Activated CD8-positive, alpha-beta T cell treated with anti-CD3 and anti-CD28 coated beads for 36 hours (primary cell): ENCODE results near the gene CH25H. TPM values are rescaled to one million over a fixed set of nuclear protein-coding genes. Genes with fewer than 3 reads are reported as not detected.

ENCODE experiments used
- ATAC-seq: fragments of 200-7000 bp; cut with Tn5 transposase; one replicate; pipeline ENCODE4 v1.10.0; 2021; ENCODE audit warnings: mild to moderate bottlenecking, moderate library complexity
- CTCF ChIA-PET: fragments of 350-600 bp; sonication (Branson Sonifier 250); formaldehyde crosslinking; loops from one replicate; lab custom pipeline; 2021; ENCODE audit warnings: antibody characterized with exemption; lab: Charles Lee
- POLR2A ChIA-PET: fragments of 350-600 bp; sonication (Branson Sonifier 250); formaldehyde crosslinking; loops from one replicate; lab custom pipeline; 2021; ENCODE audit warnings: antibody characterized with exemption; lab: Charles Lee
- DNase-seq: peaks from one replicate; pipeline ENCODE4 v3.0.0-alpha.2; 2020
- H3K27ac Mint-ChIP-seq: one replicate; pipeline ENCODE4 v1.8.0; 2021; ENCODE audit warnings: mild to moderate bottlenecking, mixed read lengths
- H3K27me3 Mint-ChIP-seq: one replicate; pipeline ENCODE4 v1.8.0; 2021; ENCODE audit warnings: mixed read lengths
- H3K36me3 Mint-ChIP-seq: one replicate; pipeline ENCODE4 v1.8.0; 2021; ENCODE audit warnings: low read depth, mixed read lengths
- H3K4me1 Mint-ChIP-seq: one replicate; pipeline ENCODE4 v1.8.0; 2021; ENCODE audit warnings: low read depth, mixed read lengths
- H3K4me3 Mint-ChIP-seq: one replicate; pipeline ENCODE4 v1.8.0; 2021; ENCODE audit warnings: mild to moderate bottlenecking, moderate library complexity, mixed read lengths
- H3K9me3 Mint-ChIP-seq: one replicate; pipeline ENCODE4 v1.8.0; 2021; ENCODE audit warnings: mixed read lengths
- intact Hi-C: fragments of 100-400 bp; cut with micrococcal nuclease; formaldehyde crosslinking; loops from one replicate; pipeline ENCODE4 v1.10.0; 2022
- total RNA-seq, 2 experiments: library from RNA; stranded (reverse); gene quantifications; one replicate each; pipeline ENCODE4 v1.2.3, GENCODE V29; 2021
- TF ChIP-seq, protein P1 (sequence below): fragments of 200-600 bp; IDR thresholded peaks from one replicate; pipeline ENCODE4 v1.8.0; 2022; ENCODE audit warnings: antibody characterized with exemption, mild to moderate bottlenecking

The CH25H gene
- total RNA-seq, 2 experiments from 2014 or later: not detected

DNA sequence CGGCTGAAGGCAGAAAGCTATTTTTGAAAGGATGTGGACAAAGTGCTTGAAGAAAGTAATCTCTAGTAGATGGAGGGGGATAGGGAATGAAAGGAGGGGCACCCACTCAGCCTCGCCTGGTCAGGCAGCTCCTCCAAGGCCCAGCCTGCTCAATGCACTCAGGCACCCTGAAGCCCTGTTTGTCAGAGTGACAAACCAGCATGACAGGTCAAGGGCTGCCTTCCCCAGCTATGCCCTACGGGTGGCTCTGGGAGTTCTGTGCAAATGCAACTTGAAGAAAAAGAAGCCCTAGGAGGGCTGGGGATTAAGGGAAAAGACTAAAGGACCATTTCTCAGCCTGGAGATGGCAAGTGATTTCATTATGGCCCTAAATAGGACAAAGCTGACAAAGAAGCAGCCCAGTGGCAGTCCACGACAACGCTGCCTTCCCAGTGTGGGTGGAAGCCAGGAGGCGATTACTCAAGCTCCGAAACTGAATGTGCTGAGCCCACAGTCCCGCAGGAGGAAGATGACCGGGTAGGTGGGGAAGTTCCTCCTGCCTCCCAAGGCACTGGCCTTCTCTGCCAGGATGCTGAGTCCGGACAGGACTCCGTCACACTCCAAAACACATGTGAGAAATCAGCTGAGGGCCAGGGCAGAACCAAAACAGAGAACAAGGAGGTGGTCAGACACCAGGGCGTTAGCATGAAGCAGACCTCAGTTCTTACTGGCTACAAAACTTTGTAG, 28.1 kb upstream of the CH25H start:
- Mint-ChIP-seq H3K4me3 (no peak overlapping the region), H3K4me1 (no peaks in the 10 kb centered on the region), H3K27ac (no peak overlapping the region), H3K36me3 (no peaks in the 10 kb centered on the region), H3K9me3 (no peaks in the 10 kb centered on the region), H3K27me3 (no peaks in the 10 kb centered on the region)
- intact Hi-C loops: no loop called here
- ATAC-seq: no peak
- POLR2A ChIA-PET: no interaction called here
- TF ChIP-seq, protein P1, sequence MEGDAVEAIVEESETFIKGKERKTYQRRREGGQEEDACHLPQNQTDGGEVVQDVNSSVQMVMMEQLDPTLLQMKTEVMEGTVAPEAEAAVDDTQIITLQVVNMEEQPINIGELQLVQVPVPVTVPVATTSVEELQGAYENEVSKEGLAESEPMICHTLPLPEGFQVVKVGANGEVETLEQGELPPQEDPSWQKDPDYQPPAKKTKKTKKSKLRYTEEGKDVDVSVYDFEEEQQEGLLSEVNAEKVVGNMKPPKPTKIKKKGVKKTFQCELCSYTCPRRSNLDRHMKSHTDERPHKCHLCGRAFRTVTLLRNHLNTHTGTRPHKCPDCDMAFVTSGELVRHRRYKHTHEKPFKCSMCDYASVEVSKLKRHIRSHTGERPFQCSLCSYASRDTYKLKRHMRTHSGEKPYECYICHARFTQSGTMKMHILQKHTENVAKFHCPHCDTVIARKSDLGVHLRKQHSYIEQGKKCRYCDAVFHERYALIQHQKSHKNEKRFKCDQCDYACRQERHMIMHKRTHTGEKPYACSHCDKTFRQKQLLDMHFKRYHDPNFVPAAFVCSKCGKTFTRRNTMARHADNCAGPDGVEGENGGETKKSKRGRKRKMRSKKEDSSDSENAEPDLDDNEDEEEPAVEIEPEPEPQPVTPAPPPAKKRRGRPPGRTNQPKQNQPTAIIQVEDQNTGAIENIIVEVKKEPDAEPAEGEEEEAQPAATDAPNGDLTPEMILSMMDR: no peak
- no peak for DNase-seq
- CTCF ChIA-PET: interaction anchor here (0.8 to 1.9 kb wide), 5 partner anchors 14 to 302 kb away, joined by 3 to 11 read pairs (median 7); no protein-coding TSS in a partner anchor

DNA sequence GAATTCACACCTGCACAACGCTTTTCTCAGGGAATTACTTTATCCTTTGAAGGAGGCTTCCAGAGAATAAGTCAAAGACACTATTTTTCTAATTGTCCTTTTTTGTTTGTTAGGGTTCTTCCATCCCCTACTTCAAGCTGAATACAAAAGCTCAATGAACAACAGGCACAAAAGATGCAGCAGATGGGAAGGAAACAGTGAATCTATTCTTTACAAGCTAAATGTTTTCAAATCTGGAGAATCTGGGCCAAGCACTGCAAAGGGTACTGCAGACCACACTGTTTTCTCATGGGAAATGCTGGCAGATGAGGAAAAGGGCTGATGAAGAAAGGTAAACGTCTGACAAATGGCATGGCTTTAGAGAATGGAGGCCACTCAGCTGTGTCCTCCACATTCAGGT, 25.9 kb upstream of the CH25H start:
- ChIA-PET POLR2A (no interaction called here), CTCF (interaction anchor here (0.7 to 1.6 kb wide), 2 partner anchors 11 to 16 kb away, joined by 3 to 6 read pairs; no protein-coding TSS in a partner anchor)
- H3K9me3 Mint-ChIP-seq: no peaks in the 10 kb centered on the region
- H3K27ac Mint-ChIP-seq: no peak overlapping the region
- ATAC-seq (no peak), DNase-seq (no peak)
- H3K36me3 Mint-ChIP-seq: peaks cover 3% of the 10 kb centered on the region
- H3K27me3 Mint-ChIP-seq: no peaks in the 10 kb centered on the region
- intact Hi-C loops: no loop called here
- TF ChIP-seq, protein P1: no peak
- H3K4me1 Mint-ChIP-seq: no peaks in the 10 kb centered on the region
- H3K4me3 Mint-ChIP-seq: no peak overlapping the region

DNA sequence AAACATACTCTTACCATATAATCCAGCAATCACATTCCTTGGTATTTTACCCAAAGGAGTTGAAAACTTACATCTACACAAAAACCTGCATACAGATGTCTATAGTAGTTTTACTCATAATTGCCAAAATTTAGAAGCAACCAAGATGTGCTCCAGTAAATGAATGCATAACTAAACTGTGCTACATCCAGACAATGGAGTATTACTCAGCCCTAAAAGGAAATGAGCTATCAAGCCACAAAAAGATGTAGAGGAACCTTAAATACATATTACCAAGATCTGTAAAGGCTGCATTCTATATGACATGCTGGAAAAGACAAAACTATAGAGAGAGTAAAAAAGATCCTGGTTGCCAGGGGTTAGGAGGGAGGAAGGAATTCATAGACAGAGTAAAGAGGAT, 21.8 kb upstream of the CH25H start:
- POLR2A ChIA-PET: no interaction called here
- H3K27ac Mint-ChIP-seq: no peak overlapping the region

DNA sequence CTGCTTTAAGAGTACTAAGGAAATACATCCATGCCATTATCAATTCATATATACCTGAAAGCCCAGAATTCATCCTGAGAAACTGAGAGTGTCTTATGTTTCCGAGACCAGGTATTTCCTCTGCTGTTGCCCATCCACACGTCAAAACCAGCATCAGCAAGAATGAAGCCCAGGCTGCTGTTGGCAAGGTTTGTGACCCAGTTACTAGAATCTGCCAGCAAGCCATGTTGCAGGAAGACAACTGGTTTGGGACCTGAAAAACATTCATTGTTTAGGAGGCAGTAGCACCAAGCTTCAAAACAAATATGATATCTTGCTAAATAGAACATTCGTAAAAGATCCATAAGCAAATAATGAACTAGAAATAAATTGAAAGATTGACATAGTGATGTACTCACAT, 21.0 kb upstream of the CH25H start:
- ChIA-PET POLR2A (no interaction called here), CTCF (no interaction called here)
- Mint-ChIP-seq H3K9me3 (no peaks in the 10 kb centered on the region), H3K27ac (no peak overlapping the region), H3K27me3 (no peaks in the 10 kb centered on the region), H3K36me3 (peaks cover 16% of the 10 kb centered on the region), H3K4me1 (peaks cover 9% of the 10 kb centered on the region), H3K4me3 (no peak overlapping the region)
- ATAC-seq: no peak
- intact Hi-C loops: no loop called here
- no peak for DNase-seq
- TF ChIP-seq, protein P1: no peak

More for the DNA sequence above, 21.8 kb upstream of the CH25H start:
- ATAC-seq: no peak
- CTCF ChIA-PET: interaction anchor here (1.5 to 2.6 kb wide), 2 partner anchors 10 to 163 kb away, joined by 6 to 24 read pairs; partner anchors contain the start of gene IFIT1
- DNase-seq: no peak
- Mint-ChIP-seq H3K4me1 (peaks cover 9% of the 10 kb centered on the region), H3K9me3 (no peaks in the 10 kb centered on the region), H3K27me3 (no peaks in the 10 kb centered on the region), H3K4me3 (no peak overlapping the region), H3K36me3 (peaks cover 16% of the 10 kb centered on the region)
- TF ChIP-seq, protein P1: no peak
- intact Hi-C loops: no loop called here

DNA sequence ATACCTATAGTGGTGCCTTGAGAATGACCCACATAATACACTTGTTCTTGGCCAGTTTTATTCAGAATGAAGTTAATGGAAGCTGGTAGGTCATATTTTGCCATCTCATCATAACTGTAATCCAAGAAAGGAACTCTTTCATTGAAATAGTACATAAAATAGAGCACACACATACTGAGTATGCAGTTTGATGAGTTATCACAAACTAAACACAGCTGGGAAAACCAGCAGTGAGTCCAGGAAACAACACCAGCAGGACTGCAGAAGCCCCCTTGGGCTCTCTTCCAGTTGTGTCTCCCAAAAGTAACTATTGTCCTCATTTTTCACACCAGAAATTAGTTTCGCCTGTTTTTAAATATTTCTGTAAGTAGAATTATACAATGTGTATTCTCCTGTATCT, 19.8 kb upstream of the CH25H start:
- Mint-ChIP-seq H3K27me3 (no peaks in the 10 kb centered on the region), H3K9me3 (no peaks in the 10 kb centered on the region), H3K4me3 (no peak overlapping the region), H3K4me1 (peaks cover 9% of the 10 kb centered on the region), H3K27ac (no peak overlapping the region), H3K36me3 (peaks cover 16% of the 10 kb centered on the region)
- intact Hi-C loops: no loop called here
- no peak for ATAC-seq
- ChIA-PET POLR2A (no interaction called here), CTCF (interaction anchor here (1.0 to 1.5 kb wide), 3 partner anchors 9 to 197 kb away, joined by 3 read pairs; no protein-coding TSS in a partner anchor)
- TF ChIP-seq, protein P1: no peak
- no peak for DNase-seq
